GM21717 (cell line): ENCODE data around the gene RNF112.
"Not testable (repeated sequence)": the region's sequence is repeated elsewhere in the genome, so short reads cannot be mapped to it uniquely, and the experiment has no call there.

Experiments
- ATAC-seq: cut with Tn5 transposase; IDR thresholded peaks from one replicate; pipeline ENCODE4 v1.9.1; 2021; ENCODE audit warnings: mild to moderate bottlenecking, moderate library complexity; ENCODE audit not compliant: unreplicated experiment

The RNF112 gene

GRCh38 chr17:19410091-19410490, 941 bp upstream of the RNF112 start:
- no peak for ATAC-seq

GRCh38 chr17:19411631-19412030, 599 bp downstream of the RNF112 start:
- ATAC-seq, result no peak

DNA sequence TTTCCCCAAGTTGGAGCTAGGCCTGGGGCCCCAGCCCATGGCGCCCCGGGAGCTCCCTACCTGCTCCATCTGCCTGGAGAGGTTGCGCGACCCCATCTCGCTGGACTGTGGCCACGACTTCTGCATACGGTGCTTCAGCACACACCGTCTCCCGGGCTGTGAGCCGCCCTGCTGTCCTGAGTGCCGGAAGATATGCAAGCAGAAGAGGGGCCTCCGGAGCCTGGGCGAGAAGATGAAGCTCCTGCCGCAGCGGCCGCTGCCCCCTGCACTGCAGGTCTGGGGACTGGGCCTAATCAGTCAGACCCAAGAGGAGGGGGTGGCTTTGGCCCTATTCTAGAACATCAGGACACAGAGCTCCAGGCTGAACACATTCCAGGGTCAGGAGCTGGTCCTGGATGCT, 1.5 kb downstream of the RNF112 start:
- no peak for ATAC-seq

- ATAC-seq, result no peak
Measured at GRCh38 chr17:19412984-19413383, 2.0 kb downstream of the RNF112 start.

DNA sequence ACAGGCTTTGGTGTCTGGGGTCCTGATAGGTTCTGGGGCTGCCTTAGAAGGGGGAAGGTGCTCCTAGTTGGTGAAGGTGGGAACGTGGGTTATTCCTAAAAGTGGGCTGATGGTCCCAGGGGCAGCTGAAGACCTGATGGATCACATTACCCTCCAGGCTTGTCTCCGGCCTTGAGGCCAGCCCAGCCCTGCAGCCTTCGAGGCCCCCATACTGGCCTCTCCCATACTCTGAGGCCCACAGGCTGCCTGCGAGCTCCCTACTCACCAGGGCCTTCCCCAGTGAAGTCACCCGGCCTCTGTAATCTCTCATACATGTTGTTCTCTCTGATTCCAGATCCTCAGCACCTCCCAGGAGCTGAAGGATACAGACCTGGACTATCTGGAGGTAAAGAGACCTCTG, 2.7 kb downstream of the RNF112 start:
- ATAC-seq, result no peak

GRCh38 chr17:19414396-19415280, 3.6 kb downstream of the RNF112 start:
- no peak for ATAC-seq

- no peak for ATAC-seq
Measured at GRCh38 chr17:19415311-19415710, 4.3 kb downstream of the RNF112 start.

DNA sequence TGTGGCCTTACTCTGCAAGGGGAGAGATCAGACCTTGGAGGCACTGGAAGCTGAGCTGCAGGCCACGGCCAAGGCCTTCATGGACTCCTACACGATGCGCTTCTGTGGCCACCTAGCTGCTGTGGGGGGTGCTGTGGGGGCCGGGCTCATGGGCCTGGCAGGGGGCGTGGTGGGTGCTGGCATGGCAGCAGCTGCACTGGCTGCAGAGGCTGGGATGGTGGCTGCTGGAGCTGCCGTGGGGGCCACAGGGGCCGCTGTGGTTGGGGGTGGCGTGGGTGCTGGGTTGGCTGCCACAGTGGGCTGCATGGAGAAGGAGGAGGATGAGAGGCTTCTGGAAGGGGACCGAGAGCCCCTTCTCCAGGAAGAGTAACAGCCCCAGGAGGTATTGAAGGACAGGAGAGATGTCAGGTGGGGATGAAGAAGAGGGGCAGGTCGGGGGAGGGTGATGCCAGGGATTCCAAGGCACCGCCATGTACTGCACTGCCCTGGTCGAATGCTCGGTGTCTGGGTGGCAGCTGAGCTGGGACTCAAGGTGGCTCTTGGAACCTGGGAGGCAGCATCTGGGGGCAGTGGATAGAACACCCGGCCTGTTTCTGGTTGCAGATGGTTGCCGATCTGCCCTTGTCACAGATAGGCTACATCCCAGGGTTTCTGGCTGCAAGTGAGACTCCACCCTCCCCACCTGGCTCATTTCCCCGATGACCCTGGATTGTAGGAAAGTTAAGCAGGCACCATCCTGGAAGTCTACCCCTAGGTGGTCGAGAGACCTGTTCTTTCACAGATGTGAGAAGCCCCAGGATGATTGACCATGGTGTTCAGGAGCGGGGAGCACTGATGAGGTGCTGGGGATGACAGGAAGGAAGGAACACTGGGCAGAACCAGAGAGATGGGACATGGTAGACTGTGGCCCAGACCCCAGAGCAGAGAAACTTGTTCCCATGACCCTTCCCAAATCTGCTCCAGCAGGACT, 5.1 kb downstream of the RNF112 start:
- no peak for ATAC-seq

- ATAC-seq, result no peak
Measured at GRCh38 chr17:19417611-19418010, 6.6 kb downstream of the RNF112 start.

GRCh38 chr17:19418251-19418992, 7.4 kb downstream of the RNF112 start:
- ATAC-seq, result no peak

GRCh38 chr17:19421219-19421618, 10.2 kb downstream of the RNF112 start:
- ATAC-seq, result no peak

GRCh38 chr17:19421926-19422325, 10.9 kb downstream of the RNF112 start:
- ATAC-seq, result no peak

DNA sequence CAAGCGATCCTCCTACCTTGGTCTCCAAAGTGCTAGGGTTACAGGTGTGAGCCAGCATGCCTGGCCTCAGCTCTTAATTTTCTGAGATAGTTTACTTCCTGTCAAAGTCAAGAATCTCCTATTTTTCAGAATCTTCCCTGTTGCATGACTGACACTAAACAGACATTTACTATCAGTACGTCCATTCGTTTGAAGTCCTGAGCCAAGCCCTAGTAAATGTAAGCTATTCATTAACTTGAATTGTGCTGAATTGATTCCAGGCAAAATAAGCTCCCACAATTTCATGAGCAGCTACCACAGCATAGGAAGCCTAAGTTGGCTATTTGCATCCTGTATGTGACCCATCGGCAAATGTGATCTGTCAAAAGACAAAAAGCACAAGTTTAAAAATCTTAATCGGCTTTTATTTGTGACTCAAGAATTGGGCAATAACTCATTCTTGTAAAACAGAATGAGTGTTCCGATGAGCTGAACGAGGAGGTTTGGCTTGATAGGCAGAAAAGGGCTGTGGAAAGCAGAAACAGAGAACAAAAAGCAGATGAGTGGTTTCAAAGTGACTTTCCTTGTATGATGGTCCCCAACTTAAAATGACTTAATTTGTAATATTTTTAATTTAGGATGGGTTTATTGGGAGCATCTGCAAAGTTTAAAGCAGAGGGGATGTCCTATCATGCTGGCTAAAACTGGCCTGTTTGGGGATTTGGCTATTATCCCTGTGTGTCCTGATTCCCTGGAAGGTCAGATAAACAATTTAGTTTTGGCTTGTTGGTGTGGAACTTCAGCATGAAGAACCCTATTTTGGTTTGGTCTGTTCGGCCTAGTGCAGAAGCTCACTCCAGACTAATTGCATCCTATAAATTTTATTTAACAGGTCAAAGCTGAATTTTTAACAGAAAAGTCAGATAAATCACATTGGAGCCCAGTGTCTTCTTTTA, 14.2 kb downstream of the RNF112 start:
- ATAC-seq, result no peak

DNA sequence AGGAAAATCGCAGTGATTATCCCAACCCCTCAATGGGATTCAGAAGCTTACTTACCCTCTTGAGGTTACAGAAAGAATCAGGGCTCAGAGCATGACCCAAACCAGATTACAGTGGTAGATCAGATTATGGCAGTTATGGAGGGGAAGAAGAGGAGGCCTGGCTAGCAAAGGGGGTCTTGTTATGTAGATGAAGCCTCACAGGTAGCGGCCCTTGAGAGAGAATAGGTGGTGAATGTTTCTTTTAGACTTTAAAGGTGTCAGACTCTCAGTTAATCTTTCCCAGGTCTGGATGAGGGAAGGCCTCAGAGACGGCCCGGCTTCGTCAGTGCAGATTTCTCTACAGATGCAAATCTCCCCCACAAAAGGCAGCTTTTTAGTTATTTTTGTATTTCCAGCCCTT, 15.6 kb downstream of the RNF112 start:
- ATAC-seq, result no peak

DNA sequence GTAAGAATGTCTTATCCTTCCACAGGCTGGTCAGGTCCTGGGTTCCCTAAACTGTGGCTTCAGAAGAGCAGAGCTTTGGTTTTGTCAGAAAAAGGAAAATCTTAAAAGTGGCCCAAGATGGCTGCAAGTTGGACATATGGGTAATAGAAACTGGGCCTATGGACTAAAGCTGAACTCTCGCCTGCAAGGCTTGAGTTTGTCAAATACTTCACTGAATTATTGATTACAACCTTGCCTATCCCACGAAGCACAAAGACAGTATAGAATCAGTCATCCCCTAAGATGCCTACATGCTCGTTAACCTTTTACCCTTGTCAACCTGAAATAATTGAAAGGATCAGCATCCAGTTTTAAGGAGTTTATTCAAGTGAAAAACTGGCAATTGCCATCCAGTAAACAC, 20.7 kb downstream of the RNF112 start:
- no peak for ATAC-seq

DNA sequence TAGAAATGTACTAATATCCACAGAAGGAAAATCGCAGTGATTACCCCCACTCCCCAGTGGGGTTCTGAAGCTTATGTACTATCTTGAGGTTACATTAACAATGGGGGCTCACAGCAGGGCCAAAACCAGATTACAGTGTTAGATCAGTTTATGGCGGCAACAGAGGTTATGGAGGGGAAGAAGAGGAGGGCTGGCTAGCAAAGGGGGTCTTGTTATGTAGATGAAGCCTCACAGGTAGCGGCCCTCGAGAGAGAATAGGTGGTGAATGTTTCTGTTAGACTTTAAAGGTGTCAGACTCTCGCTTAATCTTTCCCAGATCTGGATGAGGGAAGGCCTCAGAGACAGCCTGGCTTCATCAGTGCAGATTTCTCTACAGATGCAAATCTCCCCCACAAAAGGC, 22.2 kb downstream of the RNF112 start:
- ATAC-seq, result no peak

GRCh38 chr17:19433727-19434340, 22.8 kb downstream of the RNF112 start:
- no peak for ATAC-seq

- ATAC-seq, result no peak
Measured at GRCh38 chr17:19440421-19440820, 29.4 kb downstream of the RNF112 start.

GRCh38 chr17:19441288-19441687, 30.3 kb downstream of the RNF112 start:
- ATAC-seq, result not testable (repeated sequence)

DNA sequence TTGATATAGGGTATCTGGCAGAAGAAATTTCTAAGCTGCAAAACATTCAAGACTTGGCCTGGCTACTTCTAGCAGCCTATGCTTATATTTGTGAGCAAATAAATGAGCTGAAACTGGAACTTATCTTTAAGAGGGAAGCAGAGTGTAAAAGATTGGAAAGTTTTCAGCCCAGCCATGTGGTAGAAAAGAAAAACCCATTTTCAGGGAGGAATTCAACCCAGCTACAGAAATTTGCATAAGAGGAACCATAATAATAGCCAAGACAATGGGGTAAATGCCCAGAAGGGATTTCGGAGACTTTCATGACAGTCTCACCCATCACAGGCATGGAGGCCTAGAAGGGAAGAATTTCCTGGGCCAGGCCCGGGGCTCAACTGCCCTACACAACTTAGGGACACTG, 31.7 kb downstream of the RNF112 start:
- no peak for ATAC-seq
